RWPE1 (cell line): ENCODE measurements around the gene CRB1.

Experiments
- CTCF ChIA-PET: fragments of 350-600 bp; sonication (Branson Sonifier 250); formaldehyde crosslinking; extraction: SDS; loops from one replicate; lab custom pipeline; 2021; lab: Yijun Ruan, JAX
- POLR2A ChIA-PET: fragments of 400-600 bp; formaldehyde crosslinking; extraction: SDS; loops from one replicate; lab custom pipeline; 2020; ENCODE audit warnings: antibody characterized with exemption; ENCODE audit not compliant: low non-redundant PET; lab: Yijun Ruan, JAX
- DNase-seq: peaks from one replicate; pipeline ENCODE4 v3.0.0; 2012; ENCODE audit warnings: low spot score
- H3K27ac ChIP-seq: fragments of 450-650 bp; 2 replicates; pipeline ENCODE4 v1.5.1; 2017
- TF ChIP-seq, protein P1 (sequence below): fragments of 450-650 bp; conservative IDR thresholded peaks from 2 replicates; pipeline ENCODE4 v1.5.1; 2017; ENCODE audit warnings: low read depth, mild to moderate bottlenecking

The CRB1 gene

DNA sequence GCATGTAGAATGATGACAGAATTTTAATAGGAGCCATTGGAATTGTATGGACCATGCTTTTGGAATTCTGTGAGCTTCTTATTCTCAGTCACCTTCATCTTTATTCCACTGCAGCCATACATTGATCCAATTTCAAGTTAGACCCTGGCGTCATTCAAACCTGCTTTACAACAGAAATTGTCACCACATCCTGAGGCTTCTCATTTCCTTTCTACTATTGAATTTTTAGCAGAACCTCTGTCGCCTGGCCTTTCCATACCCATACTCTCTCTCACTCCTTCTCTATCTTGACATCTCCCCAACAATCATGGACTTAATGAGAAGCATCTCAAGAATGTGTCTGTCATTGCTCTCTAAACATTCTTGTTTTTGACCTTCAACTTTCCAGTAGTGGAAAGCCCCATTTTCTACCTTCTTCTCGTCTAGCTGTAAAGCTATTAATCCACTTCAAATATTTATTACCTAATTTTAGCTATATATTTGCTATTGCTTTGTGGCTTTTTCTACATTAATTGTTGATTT, 74.1 kb downstream of the CRB1 start:
- POLR2A ChIA-PET: no interaction called here
- CTCF ChIA-PET: interaction anchor here (0.5 kb wide), 1 partner anchor 12 kb away, joined by 3 read pairs; no protein-coding TSS in a partner anchor
- no peak for DNase-seq
- TF ChIP-seq, protein P1, sequence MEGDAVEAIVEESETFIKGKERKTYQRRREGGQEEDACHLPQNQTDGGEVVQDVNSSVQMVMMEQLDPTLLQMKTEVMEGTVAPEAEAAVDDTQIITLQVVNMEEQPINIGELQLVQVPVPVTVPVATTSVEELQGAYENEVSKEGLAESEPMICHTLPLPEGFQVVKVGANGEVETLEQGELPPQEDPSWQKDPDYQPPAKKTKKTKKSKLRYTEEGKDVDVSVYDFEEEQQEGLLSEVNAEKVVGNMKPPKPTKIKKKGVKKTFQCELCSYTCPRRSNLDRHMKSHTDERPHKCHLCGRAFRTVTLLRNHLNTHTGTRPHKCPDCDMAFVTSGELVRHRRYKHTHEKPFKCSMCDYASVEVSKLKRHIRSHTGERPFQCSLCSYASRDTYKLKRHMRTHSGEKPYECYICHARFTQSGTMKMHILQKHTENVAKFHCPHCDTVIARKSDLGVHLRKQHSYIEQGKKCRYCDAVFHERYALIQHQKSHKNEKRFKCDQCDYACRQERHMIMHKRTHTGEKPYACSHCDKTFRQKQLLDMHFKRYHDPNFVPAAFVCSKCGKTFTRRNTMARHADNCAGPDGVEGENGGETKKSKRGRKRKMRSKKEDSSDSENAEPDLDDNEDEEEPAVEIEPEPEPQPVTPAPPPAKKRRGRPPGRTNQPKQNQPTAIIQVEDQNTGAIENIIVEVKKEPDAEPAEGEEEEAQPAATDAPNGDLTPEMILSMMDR: no peak
- H3K27ac ChIP-seq: no peak overlapping the region

DNA sequence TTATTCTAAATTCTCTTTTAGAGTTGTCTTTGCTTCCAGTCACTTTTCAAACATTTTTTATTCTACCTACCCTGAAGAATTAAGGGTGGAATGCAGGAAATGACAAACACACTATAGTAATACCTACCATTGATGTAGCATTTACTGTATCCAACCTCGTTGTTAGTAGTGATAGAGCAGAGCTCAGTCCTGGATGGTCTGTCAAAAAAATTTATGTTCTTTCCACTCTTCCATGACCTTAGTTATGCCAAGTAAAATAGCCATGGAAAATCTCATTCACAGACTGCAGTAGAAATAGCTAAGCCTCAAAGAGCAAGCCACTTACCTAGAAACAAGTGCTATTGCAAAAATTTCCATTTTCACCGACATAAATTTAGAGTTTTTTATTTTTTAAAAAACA, 74.6 kb downstream of the CRB1 start:
- TF ChIP-seq, protein P1: no peak
- H3K27ac ChIP-seq: no peak overlapping the region
- ChIA-PET CTCF (no interaction called here), POLR2A (no interaction called here)
- DNase-seq: no peak

DNA sequence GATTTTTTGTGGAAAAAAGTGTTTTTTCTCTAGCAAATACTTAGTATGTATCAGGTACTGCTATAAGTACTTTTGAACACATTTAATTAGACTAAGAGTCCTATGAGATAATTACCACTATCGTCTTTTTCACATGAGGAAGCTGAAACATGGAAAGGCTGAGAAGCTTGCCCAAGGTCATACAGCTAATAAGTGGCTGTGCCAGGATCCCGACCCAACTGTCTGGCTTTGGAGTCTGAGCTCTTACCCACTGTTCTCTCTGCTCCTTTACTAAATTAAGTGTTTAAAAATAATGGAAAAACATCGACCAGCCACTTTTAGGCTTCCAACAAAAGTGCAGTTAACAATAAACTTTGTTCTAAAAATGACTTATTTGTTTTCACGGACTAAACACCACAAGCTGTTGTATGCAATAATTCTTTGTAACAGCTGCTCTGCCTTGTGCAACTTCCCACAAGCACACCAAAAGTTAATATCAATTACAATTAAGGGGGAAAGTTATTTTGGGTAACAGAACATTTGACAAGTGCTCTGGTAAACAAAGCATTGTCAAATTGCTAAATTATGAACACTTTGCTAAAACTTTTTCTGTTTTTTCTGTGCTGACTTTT, 75.7 kb downstream of the CRB1 start:
- no peak overlapping the region for H3K27ac ChIP-seq
- DNase-seq: no peak
- TF ChIP-seq, protein P1: no peak
- ChIA-PET POLR2A (no interaction called here), CTCF (interaction anchor here (0.6 to 1.5 kb wide), 3 partner anchors 32 to 163 kb away, joined by 3 to 5 read pairs (median 4); no protein-coding TSS in a partner anchor)

DNA sequence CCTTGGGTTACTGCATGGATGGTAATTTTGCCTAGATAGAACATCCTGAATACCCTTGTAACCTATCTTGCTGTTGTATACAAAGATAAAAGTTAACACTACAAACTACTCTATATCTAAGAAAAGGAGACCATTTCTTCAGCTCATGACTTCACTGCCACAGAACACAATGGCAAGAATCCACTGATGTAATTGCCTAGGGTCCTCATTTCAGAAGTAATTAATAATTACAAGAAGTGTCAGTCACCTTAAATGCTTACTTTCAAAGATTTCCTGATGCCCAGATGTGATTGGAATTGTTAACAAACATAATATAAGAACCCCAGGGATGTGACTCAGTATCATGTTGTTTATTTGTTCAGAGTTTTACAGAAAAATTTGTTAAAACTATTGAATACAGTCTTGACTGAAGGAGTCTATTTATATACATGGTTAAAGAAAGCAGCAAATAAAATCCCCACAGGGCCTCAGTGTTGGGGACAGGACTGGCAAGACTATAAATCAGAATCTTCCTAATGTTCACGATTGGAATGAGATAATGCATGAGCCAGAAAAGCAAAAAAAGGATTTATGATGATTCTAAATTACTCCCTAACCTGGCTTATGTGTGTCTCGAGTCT, 83.9 kb downstream of the CRB1 start:
- ChIA-PET POLR2A (no interaction called here), CTCF (interaction anchor here (0.5 kb wide), 1 partner anchor 96 kb away, joined by 3 read pairs; no protein-coding TSS in a partner anchor)
- TF ChIP-seq, protein P1: no peak
- no peak for DNase-seq
- no peak overlapping the region for H3K27ac ChIP-seq

DNA sequence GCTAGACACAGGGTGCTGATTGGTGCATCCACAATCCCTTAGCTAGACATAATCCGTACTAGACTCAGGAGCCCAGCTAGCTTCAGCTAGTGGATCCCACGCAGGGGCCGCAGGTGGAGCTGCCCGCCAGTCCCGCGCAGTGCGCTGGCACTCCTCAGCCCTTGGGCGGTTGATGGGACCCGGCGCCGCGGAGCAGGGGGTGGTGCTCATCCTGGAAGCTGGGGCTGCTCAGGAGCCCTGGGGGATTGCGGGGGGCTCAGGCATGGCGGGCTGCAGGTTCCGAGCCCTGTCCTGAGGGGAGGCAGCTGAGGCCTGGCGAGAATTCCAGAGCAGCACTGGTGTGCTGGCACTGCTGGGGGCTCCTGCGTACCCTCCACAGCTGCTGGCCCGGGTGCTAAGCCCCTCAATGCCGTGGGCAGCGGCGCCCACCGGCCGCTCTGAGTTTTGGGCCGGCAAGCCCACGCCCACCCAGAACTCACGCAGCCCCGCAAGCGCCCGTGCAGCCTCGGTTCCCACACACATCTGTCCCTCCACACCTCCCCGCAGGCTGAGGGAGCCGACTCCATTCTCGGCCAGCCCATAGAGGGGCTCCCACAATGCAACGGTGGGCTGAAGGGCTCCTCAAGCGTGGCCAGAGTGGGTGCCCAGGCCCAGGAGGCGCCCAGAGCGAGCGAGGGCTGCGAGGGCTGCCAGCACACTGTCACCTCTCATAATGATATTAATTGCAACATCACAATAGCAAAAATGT, 87.4 kb downstream of the CRB1 start:
- H3K27ac ChIP-seq: no peak overlapping the region
- ChIA-PET POLR2A (interaction anchor here (0.6 kb wide), 1 partner anchor 175 kb away, joined by 3 read pairs; no protein-coding TSS in a partner anchor), CTCF (interaction anchor here (0.8 to 2.6 kb wide), 5 partner anchors 16 to 175 kb away, joined by 3 to 11 read pairs (median 5); no protein-coding TSS in a partner anchor)
- no peak for DNase-seq
- TF ChIP-seq, protein P1: no peak
